NT2/D1 (cell line): ENCODE results near the gene ENTPD2.

Experiments
- SUZ12 ChIP-seq: IDR thresholded peaks from 2 replicates; pipeline ENCODE4 v1.6.1; 2011; ENCODE audit not compliant: insufficient read length, insufficient read depth; ENCODE audit errors: extremely low read depth
- YY1 ChIP-seq: IDR thresholded peaks from 2 replicates; pipeline ENCODE4 v1.6.1; 2011; ENCODE audit not compliant: insufficient read length, insufficient read depth
- ZNF274 ChIP-seq: IDR thresholded peaks from 2 replicates; pipeline ENCODE4 v1.6.1; 2011; ENCODE audit warnings: mild to moderate bottlenecking, low read depth, low read length

DNA sequence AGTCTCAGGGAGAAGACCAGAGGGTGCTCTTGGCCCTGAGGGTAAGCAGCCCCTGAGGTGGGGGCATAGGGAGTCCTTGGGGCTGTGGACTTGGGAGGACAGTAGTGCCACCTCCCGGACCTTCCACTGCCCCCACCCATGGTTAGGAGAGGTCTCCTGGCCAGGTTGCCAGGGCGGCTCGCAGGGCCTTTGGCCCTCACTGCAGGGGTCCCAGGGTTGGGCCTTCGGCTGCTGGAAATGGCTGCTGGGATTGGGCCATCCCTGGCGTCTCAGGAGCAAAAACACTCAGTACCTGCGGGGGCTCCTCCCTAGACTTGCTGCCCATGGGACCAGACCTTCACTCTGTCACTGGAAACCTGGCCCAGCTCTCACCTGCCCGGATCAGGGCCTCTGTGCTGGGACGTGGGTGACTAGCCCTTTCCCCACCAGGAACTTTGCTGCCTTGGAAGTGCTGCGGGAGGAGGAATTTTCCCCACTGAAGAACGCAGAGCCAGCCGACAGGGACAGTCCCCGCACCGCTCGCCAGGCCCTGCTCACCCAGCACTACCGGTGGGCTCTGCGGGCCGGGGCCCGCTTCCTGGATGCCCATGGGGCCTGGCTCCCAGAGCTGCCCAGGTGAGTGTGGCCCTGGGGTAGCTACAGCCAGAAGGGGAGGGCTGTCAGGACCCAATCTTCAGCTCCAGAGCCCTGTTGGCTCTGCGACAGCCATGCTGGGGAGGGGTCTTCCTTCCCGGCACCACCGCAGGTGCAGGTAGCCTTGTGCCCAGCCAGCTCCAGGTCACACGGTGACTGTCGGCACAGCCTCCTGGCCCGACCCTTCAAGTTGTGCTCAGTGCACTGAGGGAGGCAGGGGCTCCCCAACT is 26.6 kb upstream of the ENTPD2 start:
- no peak for TF ChIP-seq YY1
- no peak for TF ChIP-seq ZNF274
- no peak for TF ChIP-seq SUZ12
